ENCODE measurements around the gene TOR1AIP2. TPM values are rescaled to one million over a fixed set of nuclear protein-coding genes. Genes with fewer than 3 reads are reported as not detected.

TOR1AIP2 gene
- total and polyA plus RNA-seq, 10 donors: 4.6 to 77.4 (median 58.1) TPM

DNA sequence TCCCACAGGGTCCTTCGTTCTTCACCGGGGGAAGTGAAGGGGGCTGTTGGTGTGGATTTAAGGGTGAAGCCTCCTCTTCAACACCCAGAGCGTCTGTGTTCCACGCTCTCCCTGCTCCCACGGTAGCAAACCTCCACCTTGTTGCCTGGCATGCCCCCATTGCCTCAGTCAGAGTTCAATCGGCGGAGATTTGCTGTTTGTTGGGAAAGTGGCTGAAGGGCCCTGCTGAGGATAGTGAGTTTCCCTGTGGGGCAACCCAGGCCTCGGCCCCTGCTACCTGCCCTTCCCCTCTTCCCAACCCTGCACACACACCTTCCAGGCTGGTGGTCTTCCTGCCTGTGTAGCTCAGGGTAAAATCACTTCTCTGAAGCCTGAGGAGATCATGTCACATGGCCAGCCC is 60.5 kb downstream of the TOR1AIP2 start:
- peaks cover 0 to 4% (median 0%) of the 10 kb centered on the region in 7 donors for H3K27me3 ChIP-seq (replicated peaks in 1 of 7)
- H3K4me3 ChIP-seq: no peak overlapping the region
- peak overlapping the region in 2 of 8 donors; percentile 35 to 42 for H3K27ac ChIP-seq
- 91 to 95% (median 94%) methylated on average over 8 of the region's 8 CpGs for WGBS, 5 donors
- intact Hi-C loops (cut with DNase I; ENCODE audit: low total_unique reads): no loop called here
- H3K9me3 ChIP-seq: no peaks in the 10 kb centered on the region
- H3K36me3 ChIP-seq: no peaks in the 10 kb centered on the region
- DNase-seq: peak; percentile 51
- TF ChIP-seq POLR2AphosphoS5 (IDR thresholded peaks at IDR 0.05) (no peak), CTCF (IDR thresholded peaks at IDR 0.05 in 8 of 11, conservative IDR thresholded peaks at IDR 0.05 in 3 of 11) (no peak), POLR2A (IDR thresholded peaks at IDR 0.05) (no peak)
- peaks cover 4 to 26% (median 19%) of the 10 kb centered on the region in 6 donors for H3K4me1 ChIP-seq

- Histone ChIP-seq H3K4me1 (peaks cover 4 to 26% (median 19%) of the 10 kb centered on the region in 6 donors), H3K27ac (peak overlapping the region in 1 of 8 donors; percentile 46), H3K9me3 (no peaks in the 10 kb centered on the region), H3K36me3 (no peaks in the 10 kb centered on the region), H3K27me3 (replicated peaks in 1 of 7) (peaks cover 0 to 6% (median 0%) of the 10 kb centered on the region in 7 donors), H3K4me3 (no peak overlapping the region)
- peak; percentile 69 for DNase-seq
- TF ChIP-seq POLR2A (IDR thresholded peaks at IDR 0.05): no peak
- TF ChIP-seq CTCF (IDR thresholded peaks at IDR 0.05 in 8 of 11, conservative IDR thresholded peaks at IDR 0.05 in 3 of 11): no peak
- no peak for TF ChIP-seq POLR2AphosphoS5 (IDR thresholded peaks at IDR 0.05)
- intact Hi-C loops (cut with DNase I; ENCODE audit: low total_unique reads): no loop called here
- 71 to 84% (median 79%) methylated on average over 14 to 17 of the region's 17 CpGs for WGBS, 5 donors
Observed at GRCh38 chr1:179816196-179816960, 61.2 kb downstream of the TOR1AIP2 start.

- peak; percentile 65 for DNase-seq
- H3K9me3 ChIP-seq: no peaks in the 10 kb centered on the region
- peaks cover 0 to 10% (median 0%) of the 10 kb centered on the region in 7 donors for H3K27me3 ChIP-seq (replicated peaks in 1 of 7)
- no peaks in the 10 kb centered on the region for H3K36me3 ChIP-seq
- H3K4me3 ChIP-seq: peak overlapping the region; percentile 22 to 73 (median 42)
- 33 to 49% (median 44%) methylated on average over 5 of the region's 5 CpGs for WGBS, 5 donors
- intact Hi-C loops (cut with DNase I; ENCODE audit: low total_unique reads): no loop called here
- peak overlapping the region in 5 of 8 donors; percentile 35 to 70 (median 60) for H3K27ac ChIP-seq
- TF ChIP-seq POLR2A (IDR thresholded peaks at IDR 0.05): no peak
- no peak for TF ChIP-seq POLR2AphosphoS5 (IDR thresholded peaks at IDR 0.05)
- no peak for TF ChIP-seq CTCF (IDR thresholded peaks at IDR 0.05 in 8 of 11, conservative IDR thresholded peaks at IDR 0.05 in 3 of 11)
- peaks cover 4 to 26% (median 19%) of the 10 kb centered on the region in 6 donors for H3K4me1 ChIP-seq
Observed at GRCh38 chr1:179815641-179816040, 62.0 kb downstream of the TOR1AIP2 start.

GRCh38 chr1:179814546-179814838 is 63.1 kb downstream of the TOR1AIP2 start:
- intact Hi-C loops (cut with DNase I; ENCODE audit: low total_unique reads): loop anchor here (5.0 kb wide), 1 partner anchor 107 kb away; no protein-coding TSS in a partner anchor
- TF ChIP-seq CTCF (IDR thresholded peaks at IDR 0.05 in 8 of 11, conservative IDR thresholded peaks at IDR 0.05 in 3 of 11): no peak
- no peak for TF ChIP-seq POLR2AphosphoS5 (IDR thresholded peaks at IDR 0.05)
- no peak for TF ChIP-seq POLR2A (IDR thresholded peaks at IDR 0.05)
- Histone ChIP-seq H3K27ac (peak overlapping the region in 5 of 8 donors; percentile 35 to 70 (median 60)), H3K4me1 (peaks cover 7 to 31% (median 23%) of the 10 kb centered on the region in 6 donors), H3K4me3 (peak overlapping the region; percentile 22 to 73 (median 42)), H3K9me3 (no peaks in the 10 kb centered on the region), H3K36me3 (no peaks in the 10 kb centered on the region), H3K27me3 (replicated peaks in 1 of 7) (peaks cover 0 to 12% (median 0%) of the 10 kb centered on the region in 7 donors)
- WGBS, 5 donors: 1 to 4% (median 2%) methylated on average over 11 to 16 of the region's 16 CpGs
- peak; percentile 83 for DNase-seq

All from spleen (tissue), 11 donors.